HuH-7 (cell line): ENCODE measurements around the gene ZC3H7B.
A peak's percentile ranks its signal among the peaks of the same experiment; 100 is the strongest.
"Not testable (repeated sequence)": the region's sequence is repeated elsewhere in the genome, so short reads cannot be mapped to it uniquely, and the experiment has no call there.

Source experiments
- DNase-seq: peaks from one replicate; pipeline ENCODE4 v3.0.0; 2011; ENCODE audit warnings: low spot score

The ZC3H7B gene

GRCh38 chr22:41286639-41287091 is 14.7 kb upstream of the ZC3H7B start:
- DNase-seq, result no peak

DNA sequence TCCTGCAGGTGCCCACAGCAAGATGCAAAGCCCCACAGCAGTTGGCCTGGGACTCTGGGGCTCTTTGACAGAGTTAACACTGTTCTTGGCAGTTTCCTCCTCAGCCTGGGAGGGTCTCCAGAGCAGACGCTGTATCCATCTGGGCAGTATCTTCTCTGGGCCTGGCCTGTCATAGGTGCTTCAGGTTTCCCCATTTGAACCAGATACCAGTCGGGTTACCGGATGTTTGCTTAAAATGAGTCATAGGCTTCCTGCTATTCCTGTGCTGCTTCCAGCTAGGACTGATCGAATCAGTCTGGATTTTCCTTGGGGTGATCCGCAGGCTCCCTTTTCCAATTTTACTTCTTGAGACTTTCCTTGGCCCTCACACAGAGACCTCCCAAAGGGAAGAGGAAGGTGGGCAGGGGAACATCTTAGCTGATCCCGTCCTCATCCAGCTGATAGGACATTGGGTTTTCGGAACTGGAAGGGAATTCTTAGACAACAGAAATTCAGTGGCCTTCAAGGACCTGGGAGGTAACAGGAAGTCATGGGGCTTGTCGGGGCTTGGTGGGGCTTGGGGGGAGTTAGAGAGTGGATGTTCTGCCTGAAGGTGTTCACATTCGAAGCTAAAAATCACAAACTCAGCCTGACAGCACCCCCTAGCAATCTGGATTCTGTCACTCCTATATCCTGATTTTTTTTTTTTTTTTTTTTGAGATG is 12.9 kb upstream of the ZC3H7B start:
- peak; percentile 82 for DNase-seq

DNA sequence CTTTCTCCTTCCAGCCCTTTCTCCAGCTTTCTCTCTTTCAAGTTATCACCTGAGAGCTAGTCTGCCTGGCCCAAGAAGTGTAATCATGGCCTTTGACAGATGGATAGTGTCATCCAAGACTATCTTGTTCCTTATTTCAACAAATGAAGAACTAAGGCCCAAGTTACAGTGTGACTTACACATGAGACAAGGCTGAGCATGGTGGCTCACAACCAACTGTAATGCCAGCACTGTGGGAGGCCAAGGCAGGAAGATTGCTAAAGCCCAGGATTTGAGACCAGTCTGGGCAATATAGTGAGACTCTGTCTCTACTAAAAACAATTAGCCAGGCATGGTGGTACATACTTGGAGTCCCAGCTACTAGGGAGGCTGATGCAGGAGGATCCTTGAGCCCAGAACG is 11.7 kb upstream of the ZC3H7B start:
- no peak for DNase-seq

GRCh38 chr22:41290262-41291221 is 10.8 kb upstream of the ZC3H7B start:
- no peak for DNase-seq

- not testable (repeated sequence) for DNase-seq
These were observed 6.5 kb upstream of the ZC3H7B start for GRCh38 chr22:41294816-41295215.

DNA sequence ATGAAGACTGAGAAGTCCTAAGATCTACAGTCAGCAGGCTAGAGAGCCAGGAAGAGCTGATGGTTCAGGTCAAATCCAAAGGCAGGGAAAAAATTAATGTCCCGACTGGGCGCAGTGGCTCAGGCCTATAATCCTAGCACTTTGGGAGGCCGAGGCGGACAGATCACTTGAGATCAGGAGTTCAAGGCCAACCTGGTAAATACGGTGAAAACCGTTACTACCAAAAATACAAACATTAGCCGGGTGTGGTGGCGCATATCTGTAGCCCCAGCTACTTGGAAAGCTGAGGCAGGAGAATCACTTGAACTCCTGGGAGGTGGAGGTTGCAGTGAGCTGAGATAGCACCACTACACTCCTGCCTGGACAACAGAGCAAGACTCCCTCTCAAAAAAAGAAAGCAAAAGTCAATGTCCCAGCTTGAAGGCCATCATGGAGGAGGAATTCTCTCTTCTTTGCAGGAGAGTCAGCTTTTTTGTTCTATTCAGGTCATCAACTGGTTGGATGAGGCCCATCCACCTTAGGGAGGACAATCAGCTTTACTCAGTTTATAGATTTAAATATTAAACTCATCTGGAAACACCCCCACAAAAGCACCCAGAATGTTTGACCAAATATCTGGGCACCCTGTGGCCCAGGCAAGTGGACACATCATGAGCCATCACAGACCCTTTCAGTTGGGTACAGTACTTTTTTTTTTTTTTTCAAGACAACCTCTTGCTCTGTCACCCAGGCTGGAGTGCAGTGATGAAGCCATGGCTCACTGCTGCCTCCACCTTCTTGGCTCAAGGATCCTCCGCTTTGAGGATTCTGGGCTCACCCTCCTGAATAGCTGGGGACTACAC is 4.3 kb upstream of the ZC3H7B start:
- DNase-seq, result no peak

DNA sequence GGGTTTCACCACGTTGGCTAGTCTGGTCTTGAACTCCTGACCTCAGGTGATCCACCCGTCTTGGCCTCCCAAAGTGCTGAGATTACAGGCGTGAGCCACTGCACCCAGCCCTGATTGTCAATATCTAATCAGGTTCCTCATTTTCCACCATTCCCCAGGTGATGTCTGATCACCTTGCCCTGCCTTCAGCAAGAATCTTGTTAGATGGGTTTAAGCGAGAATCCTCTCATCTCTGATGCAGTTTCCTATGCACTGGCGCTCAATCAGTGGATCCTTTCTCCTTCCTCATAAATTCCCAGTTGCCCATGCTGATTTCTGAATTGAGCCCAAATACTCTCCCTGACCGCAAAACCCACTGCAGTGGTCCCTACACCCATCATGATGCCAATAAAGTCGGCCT is 664 bp upstream of the ZC3H7B start:
- DNase-seq, result no peak

- DNase-seq, result peak; percentile 30
These were observed 869 bp downstream of the ZC3H7B start for GRCh38 chr22:41302021-41302767.

- DNase-seq, result no peak
These were observed 1.5 kb downstream of the ZC3H7B start for GRCh38 chr22:41302811-41303210.

GRCh38 chr22:41305646-41306045 is 4.3 kb downstream of the ZC3H7B start:
- DNase-seq, result no peak

DNA sequence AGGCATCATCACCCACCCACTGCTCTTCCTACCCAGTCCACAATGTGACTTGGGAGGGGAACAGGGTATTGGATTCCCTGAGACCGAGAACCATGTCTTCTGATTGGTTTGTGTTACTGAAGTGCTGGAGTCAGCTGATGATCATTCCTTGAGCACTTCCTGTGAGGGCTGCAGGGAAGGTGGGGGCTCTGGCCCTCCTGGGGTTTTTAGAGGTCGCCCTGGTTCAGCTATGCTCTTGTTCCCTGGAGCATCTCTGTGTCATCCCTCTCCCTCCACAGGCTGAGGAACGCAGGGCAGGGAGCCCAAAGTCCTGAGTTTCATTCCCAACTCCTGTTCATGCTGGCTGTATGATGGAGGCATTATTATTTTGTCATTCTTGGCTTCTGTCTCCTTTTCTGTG is 6.7 kb downstream of the ZC3H7B start:
- no peak for DNase-seq

GRCh38 chr22:41308544-41308947 is 7.2 kb downstream of the ZC3H7B start:
- DNase-seq, result peak; percentile 67

- DNase-seq, result no peak
These were observed 9.0 kb downstream of the ZC3H7B start for GRCh38 chr22:41310336-41310735.

- no peak for DNase-seq
These were observed 10.2 kb downstream of the ZC3H7B start for GRCh38 chr22:41311487-41311886.

GRCh38 chr22:41314821-41315220 is 13.5 kb downstream of the ZC3H7B start:
- DNase-seq, result no peak

- no peak for DNase-seq
These were observed 14.3 kb downstream of the ZC3H7B start for GRCh38 chr22:41315586-41315985.

GRCh38 chr22:41320416-41321240 is 19.3 kb downstream of the ZC3H7B start:
- DNase-seq, result no peak

DNA sequence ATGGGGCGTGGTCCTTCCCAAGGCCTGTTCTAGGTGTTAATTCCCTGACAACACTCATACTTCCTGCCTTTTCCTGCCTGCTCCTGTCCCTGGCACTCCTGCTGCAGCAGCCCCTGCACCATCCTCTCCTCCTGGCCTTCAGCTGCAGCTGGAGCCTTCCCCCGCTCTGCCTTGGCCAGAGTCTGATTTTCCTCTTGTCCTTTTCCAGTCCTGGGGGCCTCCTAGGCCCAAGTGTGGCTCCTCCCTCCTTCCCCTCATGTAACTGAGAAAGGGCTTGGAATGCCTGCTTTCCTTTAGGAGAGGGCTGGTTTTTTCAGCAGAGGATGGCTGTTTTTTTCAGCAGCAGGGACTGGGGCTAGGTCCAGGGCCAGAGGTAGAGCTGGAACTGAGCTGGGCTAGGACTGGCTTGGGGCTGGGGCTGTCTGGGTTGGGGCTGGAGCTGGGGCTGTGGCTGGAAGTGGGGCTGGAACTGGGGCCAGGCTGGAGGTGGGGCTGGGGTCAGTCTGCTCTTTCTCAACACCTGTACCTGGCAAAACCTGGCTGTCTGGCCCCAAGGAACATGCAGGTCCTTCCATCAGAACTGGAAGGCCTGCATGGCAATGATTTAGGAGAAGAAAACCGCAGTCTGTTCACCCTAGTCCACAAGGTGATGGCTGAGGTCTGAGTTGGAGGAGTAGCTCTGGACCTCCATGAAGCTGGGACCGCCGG is 23.6 kb downstream of the ZC3H7B start:
- DNase-seq, result no peak

DNA sequence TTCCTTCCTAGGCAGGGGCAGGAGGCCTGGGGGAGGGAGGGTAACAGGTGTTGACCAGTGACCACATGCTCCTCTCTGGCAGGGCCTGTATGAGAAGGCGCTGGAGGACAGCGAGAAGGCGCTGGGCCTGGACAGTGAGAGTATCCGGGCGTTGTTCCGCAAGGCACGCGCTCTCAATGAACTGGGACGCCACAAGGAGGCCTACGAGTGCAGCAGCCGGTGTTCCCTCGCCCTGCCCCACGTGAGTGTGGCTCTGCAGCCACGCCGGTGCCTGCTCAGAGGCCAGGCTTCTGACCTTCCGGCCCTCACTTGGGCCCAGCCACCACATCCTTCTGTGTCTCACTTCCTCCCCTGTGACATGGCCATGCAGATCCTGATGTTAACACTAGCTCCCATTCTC is 25.8 kb downstream of the ZC3H7B start:
- no peak for DNase-seq

DNA sequence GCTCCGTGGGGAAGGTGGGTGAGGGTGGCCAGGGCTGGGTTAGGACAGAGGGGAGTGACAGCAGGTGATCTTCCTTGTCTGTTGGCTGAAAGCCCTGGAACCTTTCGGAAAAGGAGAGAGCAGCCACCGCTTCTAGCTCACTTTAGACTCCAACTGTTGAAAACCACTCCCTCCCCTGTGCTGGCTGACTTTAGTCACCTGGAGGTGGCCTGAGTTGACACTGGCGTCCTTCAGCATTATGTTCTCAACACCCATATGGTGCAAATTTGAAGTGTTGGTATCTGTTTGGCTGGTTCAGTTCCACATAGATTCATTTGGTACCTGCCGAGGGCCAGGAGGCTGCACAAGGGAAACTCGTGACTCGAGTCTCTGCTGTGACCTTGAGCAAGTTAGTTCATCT is 28.8 kb downstream of the ZC3H7B start:
- DNase-seq, result no peak
